ENCODE measurements around the gene VPS50.

Gene VPS50

DNA sequence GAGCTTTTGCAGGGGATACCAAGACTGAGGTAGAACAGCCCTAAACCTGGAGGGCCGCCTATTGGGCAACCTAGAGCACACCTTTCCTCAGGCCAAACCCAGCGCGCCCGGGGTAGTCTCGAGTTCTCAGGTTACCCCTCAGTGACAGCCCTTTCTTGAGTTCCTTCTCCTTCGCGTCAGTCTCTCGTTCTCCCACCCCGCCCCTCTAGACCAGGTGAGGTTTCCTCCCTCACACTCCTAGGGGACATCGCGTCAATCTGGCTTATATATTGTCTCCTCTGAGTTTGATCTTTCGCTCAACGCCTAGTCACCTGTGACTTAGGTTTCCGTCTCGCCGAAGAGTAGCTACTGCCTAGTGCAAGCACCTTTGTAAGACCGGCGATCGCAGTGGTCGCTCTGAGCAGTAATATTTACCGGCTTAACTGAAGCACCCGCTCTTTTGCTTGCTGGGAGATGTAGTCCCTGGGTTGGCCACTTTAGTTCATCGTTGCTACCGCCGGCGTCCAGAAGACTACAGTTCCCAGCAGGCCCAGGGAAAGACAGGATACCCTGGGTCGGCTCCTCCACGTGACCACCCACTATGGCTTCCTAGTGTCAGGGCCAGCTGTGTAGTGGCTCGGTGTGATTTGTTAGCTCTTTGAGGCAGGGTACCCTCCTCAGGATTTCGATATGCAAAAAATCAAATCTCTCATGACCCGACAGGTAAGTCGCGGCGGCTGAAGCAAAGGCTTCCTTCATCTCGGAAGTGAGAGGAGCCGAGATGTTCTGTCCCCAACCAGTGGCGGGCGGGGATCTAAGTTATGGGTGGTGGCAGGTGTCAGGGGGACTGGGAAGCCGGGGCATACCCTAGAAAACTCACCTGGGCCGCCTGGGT, at the start of gene VPS50:
Gene VPS50, plus strand, starts transcription at position 568 of the 874 bp plus-strand sequence. Its CDS starts 102 bp downstream, at position 670.
- Histone ChIP-seq H3K36me3 (ENCODE audit: control insufficient read depth, insufficient read depth, low read length) (no peaks in the 10 kb centered on the region), H3K9me3 (ENCODE audit: control insufficient read depth, insufficient read depth, low read length) (no peaks in the 10 kb centered on the region), H3K4me3 (ENCODE audit: low read depth, low read length) (peak within 1 kb of the TSS; percentile 98), H3K27me3 (ENCODE audit: control insufficient read depth, insufficient read depth, low read length) (no peaks in the 10 kb centered on the region), H3K9ac (ENCODE audit: low read depth, low read length) (peak within 1 kb of the TSS; percentile 50), H3K4me1 (ENCODE audit: control insufficient read depth, insufficient read depth, low read length) (peaks cover 2% of the 10 kb centered on the region)

DNA sequence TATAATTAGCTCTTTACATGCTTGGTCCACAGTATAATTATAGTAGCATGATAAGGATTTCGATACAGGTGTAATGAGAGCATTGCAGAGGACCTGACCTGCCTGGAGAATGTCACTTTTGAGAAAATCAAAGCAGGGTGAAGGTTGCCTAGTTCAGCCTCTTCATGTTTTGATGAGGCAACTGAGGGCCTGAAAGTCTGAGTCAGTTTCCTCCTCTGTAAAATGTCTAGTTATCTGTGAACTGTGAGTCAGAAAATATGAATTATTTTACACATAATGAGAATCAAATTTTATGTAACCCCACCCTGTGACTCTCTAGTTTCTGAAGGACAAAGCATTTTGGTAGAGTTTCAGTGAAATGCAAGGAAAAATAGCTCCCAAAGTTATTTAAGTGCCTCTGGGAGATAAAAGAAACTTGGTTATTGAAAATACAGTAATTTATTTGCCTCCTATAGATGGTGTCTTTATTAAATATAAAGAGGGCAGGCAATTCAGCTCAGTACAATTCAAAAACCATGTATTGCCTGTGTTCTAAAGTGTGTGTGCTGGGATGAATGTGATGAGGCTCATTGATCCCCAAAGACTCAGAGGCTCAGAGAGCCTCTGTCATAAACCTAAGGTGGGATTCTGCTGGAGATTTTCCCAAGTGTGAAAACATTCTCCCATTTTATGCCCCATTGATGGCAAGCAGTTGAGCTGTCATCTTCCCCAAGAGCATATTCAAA, 46.7 kb upstream of the VPS50 start:
- no peak overlapping the region for H3K9ac ChIP-seq (ENCODE audit: low read depth, low read length)
- H3K27me3 ChIP-seq (ENCODE audit: control insufficient read depth, insufficient read depth, low read length): no peaks in the 10 kb centered on the region
- H3K36me3 ChIP-seq (ENCODE audit: control insufficient read depth, insufficient read depth, low read length): no peaks in the 10 kb centered on the region
- H3K4me3 ChIP-seq (ENCODE audit: low read depth, low read length): no peak overlapping the region
- no peaks in the 10 kb centered on the region for H3K9me3 ChIP-seq (ENCODE audit: control insufficient read depth, insufficient read depth, low read length)
- H3K4me1 ChIP-seq (ENCODE audit: control insufficient read depth, insufficient read depth, low read length): no peaks in the 10 kb centered on the region

GRCh38 chr7:93188870-93189634, 43.1 kb upstream of the VPS50 start:
- Histone ChIP-seq H3K4me3 (ENCODE audit: low read depth, low read length) (no peak overlapping the region), H3K4me1 (ENCODE audit: control insufficient read depth, insufficient read depth, low read length) (no peaks in the 10 kb centered on the region), H3K27me3 (ENCODE audit: control insufficient read depth, insufficient read depth, low read length) (no peaks in the 10 kb centered on the region), H3K9me3 (ENCODE audit: control insufficient read depth, insufficient read depth, low read length) (no peaks in the 10 kb centered on the region), H3K9ac (ENCODE audit: low read depth, low read length) (no peak overlapping the region), H3K36me3 (ENCODE audit: control insufficient read depth, insufficient read depth, low read length) (no peaks in the 10 kb centered on the region)

DNA sequence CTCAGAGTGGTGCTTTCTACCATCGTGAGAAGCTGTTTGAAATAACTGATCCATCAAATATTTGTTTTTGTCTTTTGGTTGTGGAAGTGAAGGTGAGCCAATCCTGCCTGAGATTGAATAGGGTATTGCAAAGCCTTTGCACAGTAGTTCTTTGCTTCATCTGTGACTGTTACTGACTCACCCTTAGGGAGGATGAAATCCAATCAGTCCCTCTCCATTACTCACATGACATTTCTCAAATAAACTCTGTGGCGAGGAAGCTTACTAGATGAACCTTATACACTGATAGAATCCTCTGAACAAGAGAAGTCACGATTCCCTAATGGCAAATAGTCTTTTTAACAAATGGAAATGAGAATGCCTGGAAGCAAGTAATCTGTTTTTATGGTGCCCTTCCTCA, 37.8 kb upstream of the VPS50 start:
- H3K4me1 ChIP-seq (ENCODE audit: control insufficient read depth, insufficient read depth, low read length): no peaks in the 10 kb centered on the region
- no peaks in the 10 kb centered on the region for H3K36me3 ChIP-seq (ENCODE audit: control insufficient read depth, insufficient read depth, low read length)
- H3K9ac ChIP-seq (ENCODE audit: low read depth, low read length): no peak overlapping the region
- H3K4me3 ChIP-seq (ENCODE audit: low read depth, low read length): no peak overlapping the region
- H3K27me3 ChIP-seq (ENCODE audit: control insufficient read depth, insufficient read depth, low read length): no peaks in the 10 kb centered on the region
- no peaks in the 10 kb centered on the region for H3K9me3 ChIP-seq (ENCODE audit: control insufficient read depth, insufficient read depth, low read length)

DNA sequence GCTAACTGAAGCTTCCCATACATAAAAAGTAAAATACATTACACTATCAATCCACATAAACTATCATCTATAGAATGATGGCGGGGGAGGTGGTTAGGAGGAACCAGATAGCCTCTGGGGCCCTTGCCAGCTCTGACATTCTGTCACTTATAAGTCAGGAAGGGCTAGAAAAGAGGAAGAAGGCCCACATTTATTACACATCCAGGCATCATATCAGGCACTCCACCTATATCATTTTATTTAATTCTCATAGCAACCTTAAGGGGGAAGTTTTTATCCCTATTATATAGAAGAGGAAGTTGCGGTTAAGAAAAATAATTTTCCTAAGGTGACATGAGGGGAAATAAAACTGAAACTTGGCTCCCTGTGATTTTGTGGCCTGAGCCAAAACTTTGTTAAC, 35.8 kb upstream of the VPS50 start:
- Histone ChIP-seq H3K9me3 (ENCODE audit: control insufficient read depth, insufficient read depth, low read length) (no peaks in the 10 kb centered on the region), H3K4me3 (ENCODE audit: low read depth, low read length) (no peak overlapping the region), H3K36me3 (ENCODE audit: control insufficient read depth, insufficient read depth, low read length) (no peaks in the 10 kb centered on the region), H3K27me3 (ENCODE audit: control insufficient read depth, insufficient read depth, low read length) (no peaks in the 10 kb centered on the region), H3K4me1 (ENCODE audit: control insufficient read depth, insufficient read depth, low read length) (no peaks in the 10 kb centered on the region), H3K9ac (ENCODE audit: low read depth, low read length) (no peak overlapping the region)

- H3K4me3 ChIP-seq (ENCODE audit: low read depth, low read length): no peak overlapping the region
- H3K36me3 ChIP-seq (ENCODE audit: control insufficient read depth, insufficient read depth, low read length): no peaks in the 10 kb centered on the region
- H3K9ac ChIP-seq (ENCODE audit: low read depth, low read length): no peak overlapping the region
- H3K4me1 ChIP-seq (ENCODE audit: control insufficient read depth, insufficient read depth, low read length): no peaks in the 10 kb centered on the region
- no peaks in the 10 kb centered on the region for H3K9me3 ChIP-seq (ENCODE audit: control insufficient read depth, insufficient read depth, low read length)
- no peaks in the 10 kb centered on the region for H3K27me3 ChIP-seq (ENCODE audit: control insufficient read depth, insufficient read depth, low read length)
Measured at GRCh38 chr7:93198472-93198871, 33.7 kb upstream of the VPS50 start.

DNA sequence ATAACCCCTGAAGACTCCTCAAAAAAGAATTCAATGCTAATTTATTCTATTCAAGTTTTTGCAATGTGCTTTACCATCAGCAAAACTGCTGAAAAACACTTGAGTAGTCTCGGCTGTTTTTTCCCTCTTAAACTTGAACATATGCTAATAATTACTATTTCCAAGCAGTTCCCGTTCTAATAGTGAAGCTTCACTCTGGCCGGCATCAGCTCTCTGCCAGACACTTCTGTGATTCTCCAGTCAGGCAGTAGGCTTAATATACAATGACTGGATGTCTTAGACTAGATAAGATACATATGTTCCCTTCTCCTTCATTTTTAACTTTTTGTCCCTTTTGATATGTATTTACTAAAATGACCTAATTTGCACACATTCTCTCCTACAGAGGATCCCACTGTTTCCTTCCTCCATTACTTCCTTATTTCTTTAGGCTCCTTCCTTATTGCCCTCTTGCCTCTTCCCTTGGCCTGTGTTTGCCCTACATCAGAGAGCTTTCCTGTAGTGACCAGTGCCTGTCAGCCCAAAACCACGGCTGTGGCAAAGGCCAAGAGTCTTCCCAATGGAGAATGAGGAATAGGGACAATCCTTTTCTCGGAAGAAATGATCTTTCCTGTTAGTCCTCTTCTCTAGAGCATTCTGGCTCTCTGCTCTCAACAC, 29.4 kb upstream of the VPS50 start:
- Histone ChIP-seq H3K36me3 (ENCODE audit: control insufficient read depth, insufficient read depth, low read length) (no peaks in the 10 kb centered on the region), H3K9ac (ENCODE audit: low read depth, low read length) (peak overlapping the region; percentile 3), H3K27me3 (ENCODE audit: control insufficient read depth, insufficient read depth, low read length) (peaks cover 2% of the 10 kb centered on the region), H3K4me3 (ENCODE audit: low read depth, low read length) (no peak overlapping the region), H3K9me3 (ENCODE audit: control insufficient read depth, insufficient read depth, low read length) (no peaks in the 10 kb centered on the region), H3K4me1 (ENCODE audit: control insufficient read depth, insufficient read depth, low read length) (no peaks in the 10 kb centered on the region)

DNA sequence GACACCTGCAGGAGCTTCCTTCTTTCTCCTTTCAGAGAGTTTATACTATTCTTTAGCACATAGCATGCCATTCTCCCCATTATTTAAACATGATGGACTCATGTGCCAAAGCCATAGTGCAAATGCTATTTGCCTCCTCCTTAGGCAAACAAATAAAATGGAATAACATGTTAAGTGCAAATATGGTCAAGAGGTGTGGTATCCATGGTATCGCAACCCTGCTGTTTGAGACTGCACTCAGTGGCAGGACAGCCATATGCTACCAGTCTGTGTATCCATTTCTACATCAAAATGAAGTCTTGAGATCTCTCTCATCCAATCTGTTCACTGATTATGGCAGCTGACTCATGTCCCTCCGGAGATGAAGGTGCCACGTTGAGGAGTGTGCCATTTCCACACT, 28.7 kb upstream of the VPS50 start:
- peaks cover 2% of the 10 kb centered on the region for H3K27me3 ChIP-seq (ENCODE audit: control insufficient read depth, insufficient read depth, low read length)
- H3K36me3 ChIP-seq (ENCODE audit: control insufficient read depth, insufficient read depth, low read length): no peaks in the 10 kb centered on the region
- no peak overlapping the region for H3K4me3 ChIP-seq (ENCODE audit: low read depth, low read length)
- H3K9ac ChIP-seq (ENCODE audit: low read depth, low read length): no peak overlapping the region
- no peaks in the 10 kb centered on the region for H3K4me1 ChIP-seq (ENCODE audit: control insufficient read depth, insufficient read depth, low read length)
- H3K9me3 ChIP-seq (ENCODE audit: control insufficient read depth, insufficient read depth, low read length): no peaks in the 10 kb centered on the region

DNA sequence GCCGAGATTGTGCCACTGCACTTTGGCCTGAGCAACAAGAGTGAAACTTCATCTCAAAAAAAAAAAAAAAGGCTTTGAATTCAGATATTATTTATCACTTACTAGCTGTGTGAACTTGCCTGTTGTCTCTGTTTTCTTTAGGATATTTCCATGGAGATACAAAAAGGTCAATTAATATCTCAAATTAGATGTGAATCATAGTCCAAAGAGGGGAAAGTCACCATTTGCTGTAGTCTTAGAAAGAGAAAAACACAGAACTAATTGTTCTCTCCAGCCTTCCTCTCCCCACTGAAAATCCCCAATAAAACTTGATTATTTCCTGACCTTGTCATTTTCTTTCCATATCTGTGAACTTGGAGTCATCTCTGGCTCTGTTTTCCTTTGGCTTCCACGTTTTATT, 27.1 kb upstream of the VPS50 start:
- peaks cover 2% of the 10 kb centered on the region for H3K27me3 ChIP-seq (ENCODE audit: control insufficient read depth, insufficient read depth, low read length)
- H3K9me3 ChIP-seq (ENCODE audit: control insufficient read depth, insufficient read depth, low read length): no peaks in the 10 kb centered on the region
- H3K4me3 ChIP-seq (ENCODE audit: low read depth, low read length): no peak overlapping the region
- no peaks in the 10 kb centered on the region for H3K4me1 ChIP-seq (ENCODE audit: control insufficient read depth, insufficient read depth, low read length)
- H3K36me3 ChIP-seq (ENCODE audit: control insufficient read depth, insufficient read depth, low read length): no peaks in the 10 kb centered on the region
- H3K9ac ChIP-seq (ENCODE audit: low read depth, low read length): no peak overlapping the region

- H3K4me1 ChIP-seq (ENCODE audit: control insufficient read depth, insufficient read depth, low read length): no peaks in the 10 kb centered on the region
- H3K4me3 ChIP-seq (ENCODE audit: low read depth, low read length): no peak overlapping the region
- no peaks in the 10 kb centered on the region for H3K9me3 ChIP-seq (ENCODE audit: control insufficient read depth, insufficient read depth, low read length)
- H3K27me3 ChIP-seq (ENCODE audit: control insufficient read depth, insufficient read depth, low read length): peaks cover 4% of the 10 kb centered on the region
- no peak overlapping the region for H3K9ac ChIP-seq (ENCODE audit: low read depth, low read length)
- H3K36me3 ChIP-seq (ENCODE audit: control insufficient read depth, insufficient read depth, low read length): no peaks in the 10 kb centered on the region
Measured at GRCh38 chr7:93211228-93211818, 20.8 kb upstream of the VPS50 start.

- Histone ChIP-seq H3K36me3 (ENCODE audit: control insufficient read depth, insufficient read depth, low read length) (no peaks in the 10 kb centered on the region), H3K9ac (ENCODE audit: low read depth, low read length) (no peak overlapping the region), H3K27me3 (ENCODE audit: control insufficient read depth, insufficient read depth, low read length) (peaks cover 2% of the 10 kb centered on the region), H3K4me1 (ENCODE audit: control insufficient read depth, insufficient read depth, low read length) (no peaks in the 10 kb centered on the region), H3K4me3 (ENCODE audit: low read depth, low read length) (no peak overlapping the region), H3K9me3 (ENCODE audit: control insufficient read depth, insufficient read depth, low read length) (no peaks in the 10 kb centered on the region)
Measured at GRCh38 chr7:93212881-93213280, 19.3 kb upstream of the VPS50 start.
